Ishikawa (cell line): ENCODE data around the gene CAMK1D.

Experiments used
- CREB1 ChIP-seq: IDR thresholded peaks from 2 replicates; pipeline ENCODE4 v1.6.1; 2012; ENCODE audit warnings: low read depth
- EGR1 ChIP-seq: IDR thresholded peaks from 2 replicates; pipeline ENCODE4 v1.6.1; 2012
- EP300 ChIP-seq: IDR thresholded peaks from 2 replicates; pipeline ENCODE4 v1.6.1; 2012; ENCODE audit warnings: borderline replicate concordance
- FOXM1 ChIP-seq: IDR thresholded peaks from 2 replicates; pipeline ENCODE4 v1.6.1; 2012; ENCODE audit warnings: low read depth, borderline replicate concordance
- RAD21 ChIP-seq: IDR thresholded peaks from 2 replicates; pipeline ENCODE4 v1.6.1; 2012; ENCODE audit warnings: low read depth
- TAF1 ChIP-seq: IDR thresholded peaks from 2 replicates; pipeline ENCODE4 v1.6.1; 2012; ENCODE audit warnings: low read depth, mild to moderate bottlenecking
- TCF12 ChIP-seq: IDR thresholded peaks from 2 replicates; pipeline ENCODE4 v1.6.1; 2012; ENCODE audit warnings: low read depth
- TEAD4 ChIP-seq: IDR thresholded peaks from 2 replicates; pipeline ENCODE4 v1.6.1; 2012
- USF1 ChIP-seq: IDR thresholded peaks from 2 replicates; pipeline ENCODE4 v1.6.1; 2012
- YY1 ChIP-seq: IDR thresholded peaks from 2 replicates; pipeline ENCODE4 v1.6.1; 2012; ENCODE audit warnings: low read depth
- TF ChIP-seq, protein P1 (sequence below): IDR thresholded peaks from 2 replicates; pipeline ENCODE4 v1.6.1; 2012

GRCh38 chr10:12412666-12413368, 63.5 kb downstream of the CAMK1D start:
- TF ChIP-seq TEAD4 = no peak
- TF ChIP-seq EGR1 = no peak
- TF ChIP-seq RAD21 = no peak
- TF ChIP-seq, protein P1, sequence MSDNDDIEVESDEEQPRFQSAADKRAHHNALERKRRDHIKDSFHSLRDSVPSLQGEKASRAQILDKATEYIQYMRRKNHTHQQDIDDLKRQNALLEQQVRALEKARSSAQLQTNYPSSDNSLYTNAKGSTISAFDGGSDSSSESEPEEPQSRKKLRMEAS = no peak
- TF ChIP-seq TAF1 = no peak
- no peak for TF ChIP-seq FOXM1
- TF ChIP-seq TCF12 = no peak
- TF ChIP-seq EP300 = no peak
- no peak for TF ChIP-seq USF1
- no peak for TF ChIP-seq YY1
- no peak for TF ChIP-seq CREB1
